OCI-LY1 (cell line): Measurements from ENCODE around the gene CASQ2.

Source experiments
- EZH2 ChIP-seq: fragments of 200-600 bp; sonication (generic), shearing (Covaris generic); IDR thresholded peaks from 2 replicates; pipeline ENCODE4 v1.8.0; 2017; ENCODE audit warnings: borderline replicate concordance, mixed run types, mild to moderate bottlenecking, antibody characterized with exemption, low read length, moderate library complexity, mixed read lengths
- TF ChIP-seq, protein P1 (sequence below): fragments of 200-600 bp; sonication (generic), shearing (Covaris generic); IDR thresholded peaks from 2 replicates; pipeline ENCODE4 v1.5.1; 2017; ENCODE audit warnings: mild to moderate bottlenecking, antibody characterized with exemption, low read length, moderate library complexity, mixed read lengths

DNA sequence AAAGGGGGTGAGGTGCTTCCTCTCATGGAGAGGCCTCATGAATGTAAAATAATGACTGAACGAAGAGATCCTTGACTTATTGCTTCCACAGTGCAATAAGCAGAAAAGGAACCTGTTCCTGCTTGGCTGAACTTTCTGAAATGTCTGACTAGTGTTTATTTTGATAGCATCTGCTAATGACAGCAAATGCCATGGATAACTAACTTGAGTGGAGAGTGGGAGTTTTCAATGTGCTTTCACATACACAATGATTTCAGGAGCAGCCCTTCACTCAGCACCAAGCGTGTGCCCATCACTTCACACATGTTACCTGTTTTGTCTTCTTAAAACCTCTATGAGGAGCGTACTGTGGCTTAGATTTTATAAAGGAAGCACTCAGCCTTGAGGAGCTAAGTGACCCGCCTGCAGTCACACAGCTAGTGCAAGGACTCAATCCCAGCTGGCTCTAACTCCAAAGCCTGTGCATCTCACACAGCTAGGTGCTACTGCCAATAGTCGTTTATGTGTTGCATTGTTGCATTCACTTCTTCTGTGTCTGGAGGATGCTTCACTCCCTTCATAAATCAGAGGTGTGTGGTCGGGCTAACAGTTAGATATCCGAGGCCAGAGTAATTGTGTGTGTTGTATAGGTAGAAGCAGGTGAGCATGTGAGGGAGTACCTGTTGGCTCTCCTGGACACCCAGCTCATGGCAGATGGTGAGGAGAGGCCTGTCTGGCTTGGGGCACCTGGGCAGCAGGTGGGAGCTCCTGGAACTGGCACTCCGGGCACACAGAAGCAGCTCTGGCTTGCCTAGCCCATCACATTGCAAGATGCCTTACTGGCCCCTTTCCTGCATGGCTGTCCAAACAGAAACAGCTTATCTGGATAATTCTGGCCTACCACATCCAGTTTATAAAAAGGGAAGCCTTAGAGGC lies 12.8 kb downstream of the CASQ2 start:
- TF ChIP-seq, protein P1, sequence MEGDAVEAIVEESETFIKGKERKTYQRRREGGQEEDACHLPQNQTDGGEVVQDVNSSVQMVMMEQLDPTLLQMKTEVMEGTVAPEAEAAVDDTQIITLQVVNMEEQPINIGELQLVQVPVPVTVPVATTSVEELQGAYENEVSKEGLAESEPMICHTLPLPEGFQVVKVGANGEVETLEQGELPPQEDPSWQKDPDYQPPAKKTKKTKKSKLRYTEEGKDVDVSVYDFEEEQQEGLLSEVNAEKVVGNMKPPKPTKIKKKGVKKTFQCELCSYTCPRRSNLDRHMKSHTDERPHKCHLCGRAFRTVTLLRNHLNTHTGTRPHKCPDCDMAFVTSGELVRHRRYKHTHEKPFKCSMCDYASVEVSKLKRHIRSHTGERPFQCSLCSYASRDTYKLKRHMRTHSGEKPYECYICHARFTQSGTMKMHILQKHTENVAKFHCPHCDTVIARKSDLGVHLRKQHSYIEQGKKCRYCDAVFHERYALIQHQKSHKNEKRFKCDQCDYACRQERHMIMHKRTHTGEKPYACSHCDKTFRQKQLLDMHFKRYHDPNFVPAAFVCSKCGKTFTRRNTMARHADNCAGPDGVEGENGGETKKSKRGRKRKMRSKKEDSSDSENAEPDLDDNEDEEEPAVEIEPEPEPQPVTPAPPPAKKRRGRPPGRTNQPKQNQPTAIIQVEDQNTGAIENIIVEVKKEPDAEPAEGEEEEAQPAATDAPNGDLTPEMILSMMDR: no peak
- TF ChIP-seq EZH2: no peak
